Activated T-cell treated with anti-CD3 and anti-CD28 coated beads for 4 hours (primary cell): ENCODE measurements around the gene RUNX3.

Source experiments
- DNase-seq: peaks from one replicate; pipeline ENCODE4 v3.0.0-alpha.2; 2020

The RUNX3 gene

GRCh38 chr1:24878045-24878444 is 52.0 kb downstream of the RUNX3 start:
- no peak for DNase-seq

- DNase-seq: no peak
These were observed 54.0 kb downstream of the RUNX3 start for GRCh38 chr1:24875991-24876506.

- no peak for DNase-seq
These were observed 54.8 kb downstream of the RUNX3 start for GRCh38 chr1:24875257-24875656.

GRCh38 chr1:24874611-24875234 is 55.4 kb downstream of the RUNX3 start:
- DNase-seq: no peak

- DNase-seq: no peak
These were observed 56.0 kb downstream of the RUNX3 start for GRCh38 chr1:24874056-24874455.

GRCh38 chr1:24873148-24873547 is 56.9 kb downstream of the RUNX3 start:
- no peak for DNase-seq

GRCh38 chr1:24872061-24872850 is 57.8 kb downstream of the RUNX3 start:
- no peak for DNase-seq

- no peak for DNase-seq
These were observed 58.7 kb downstream of the RUNX3 start for GRCh38 chr1:24871306-24871901.

- DNase-seq: no peak
These were observed 59.4 kb downstream of the RUNX3 start for GRCh38 chr1:24870551-24871195.

GRCh38 chr1:24868016-24868875 is 61.8 kb downstream of the RUNX3 start:
- no peak for DNase-seq

- DNase-seq: no peak
These were observed 62.8 kb downstream of the RUNX3 start for GRCh38 chr1:24867084-24867870.

GRCh38 chr1:24866211-24867083 is 63.6 kb downstream of the RUNX3 start:
- no peak for DNase-seq

GRCh38 chr1:24865587-24865986 is 64.5 kb downstream of the RUNX3 start:
- DNase-seq: no peak

- no peak for DNase-seq
These were observed 64.9 kb downstream of the RUNX3 start for GRCh38 chr1:24865168-24865567.

- no peak for DNase-seq
These were observed 65.7 kb downstream of the RUNX3 start for GRCh38 chr1:24864370-24864777.

GRCh38 chr1:24862775-24863483 is 67.1 kb downstream of the RUNX3 start:
- no peak for DNase-seq

- DNase-seq: no peak
These were observed 68.0 kb downstream of the RUNX3 start for GRCh38 chr1:24861821-24862727.

- no peak for DNase-seq
These were observed 69.2 kb downstream of the RUNX3 start for GRCh38 chr1:24860841-24861240.
